Stimulated activated CD4-positive, alpha-beta T cell treated with anti-CD3 and anti-CD28 coated beads, TNF-alpha, amount 100 ng/mL, for 48 hours (primary cell): ENCODE measurements around the gene HLA-DRA.
"Not testable (repeated sequence)": the region's sequence is repeated elsewhere in the genome, so short reads cannot be mapped to it uniquely, and the experiment has no call there.

Experiments used
- DNase-seq, 3 donors: peaks; one replicate each; pipeline ENCODE4 v3.0.0-alpha.2; 2020; ENCODE audit warnings: low read depth in 3 of 3

Gene HLA-DRA

DNA sequence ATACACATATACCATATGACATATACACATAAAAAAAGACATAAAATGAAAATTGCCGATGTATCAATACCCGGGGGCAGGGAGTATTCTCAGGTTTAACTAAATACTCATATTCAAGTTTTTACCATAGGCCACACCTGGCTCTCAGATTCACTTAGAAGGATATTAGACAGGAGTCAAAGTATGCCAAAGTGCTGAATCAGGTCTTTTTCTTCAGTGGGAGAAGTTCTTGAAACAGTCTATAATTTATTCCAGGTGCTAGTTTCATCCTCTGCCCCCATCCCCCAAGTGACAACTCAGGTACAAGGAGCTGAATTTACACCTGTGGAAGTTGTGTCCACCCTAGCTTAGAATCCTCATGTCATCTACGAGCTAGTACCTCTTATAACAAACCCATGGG lies 8.5 kb upstream of the HLA-DRA start:
- no peak for DNase-seq

DNA sequence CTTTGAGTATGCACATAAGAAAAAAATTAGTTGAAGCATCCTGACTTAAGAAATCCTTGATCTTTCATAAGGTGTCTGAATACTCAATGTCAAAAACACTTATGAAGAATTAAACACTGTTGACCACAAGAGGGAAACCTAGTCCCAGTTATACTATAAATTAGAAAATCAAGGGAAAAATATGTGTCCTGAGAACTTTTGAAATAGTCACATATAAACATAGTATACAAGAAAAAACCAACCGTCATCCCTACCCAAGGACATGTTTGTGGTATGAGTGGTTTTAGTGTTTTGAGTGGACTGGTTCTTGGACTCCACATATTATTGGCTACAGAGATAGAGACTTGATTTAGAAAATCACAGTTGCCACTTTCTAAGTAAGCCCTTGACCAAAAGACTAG lies 7.6 kb upstream of the HLA-DRA start:
- DNase-seq: no peak

DNA sequence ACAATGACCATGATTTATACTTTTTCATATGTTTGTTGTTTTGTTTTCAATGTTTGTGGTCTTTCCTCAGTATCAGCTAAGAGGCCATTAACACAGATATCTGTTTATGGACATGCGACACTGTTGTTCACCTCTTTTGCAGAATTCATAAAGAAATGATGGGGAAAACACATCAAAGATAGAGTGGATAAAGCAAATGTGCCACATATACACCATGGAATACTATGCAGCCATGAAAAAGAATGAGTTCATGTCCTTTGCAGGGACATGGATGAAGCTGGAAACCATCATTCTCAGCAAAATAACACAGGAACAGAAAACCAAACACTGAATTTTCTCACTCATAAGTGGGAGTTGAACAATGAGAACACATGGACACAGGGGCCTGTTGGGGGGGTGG lies 5.7 kb upstream of the HLA-DRA start:
- DNase-seq: not testable (repeated sequence)

DNA sequence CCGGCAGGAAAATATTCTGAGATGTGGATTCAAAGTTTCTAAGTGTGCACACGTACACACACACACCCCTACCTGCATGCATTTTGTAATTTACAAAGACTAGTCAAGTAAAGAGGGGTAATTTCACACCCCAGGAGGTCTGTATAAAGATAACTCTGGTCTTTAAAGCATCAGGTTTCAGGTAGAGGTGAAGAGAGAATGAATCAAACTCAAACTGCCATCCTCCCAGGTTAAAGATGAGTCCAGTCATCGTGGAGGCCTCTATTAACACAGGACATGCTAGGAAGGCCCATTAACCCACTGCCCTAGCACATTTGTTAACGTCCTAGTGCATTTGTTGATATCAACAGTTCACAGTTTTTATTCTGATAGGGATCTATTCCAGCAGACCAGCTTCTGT lies 3.5 kb upstream of the HLA-DRA start:
- no peak for DNase-seq

DNA sequence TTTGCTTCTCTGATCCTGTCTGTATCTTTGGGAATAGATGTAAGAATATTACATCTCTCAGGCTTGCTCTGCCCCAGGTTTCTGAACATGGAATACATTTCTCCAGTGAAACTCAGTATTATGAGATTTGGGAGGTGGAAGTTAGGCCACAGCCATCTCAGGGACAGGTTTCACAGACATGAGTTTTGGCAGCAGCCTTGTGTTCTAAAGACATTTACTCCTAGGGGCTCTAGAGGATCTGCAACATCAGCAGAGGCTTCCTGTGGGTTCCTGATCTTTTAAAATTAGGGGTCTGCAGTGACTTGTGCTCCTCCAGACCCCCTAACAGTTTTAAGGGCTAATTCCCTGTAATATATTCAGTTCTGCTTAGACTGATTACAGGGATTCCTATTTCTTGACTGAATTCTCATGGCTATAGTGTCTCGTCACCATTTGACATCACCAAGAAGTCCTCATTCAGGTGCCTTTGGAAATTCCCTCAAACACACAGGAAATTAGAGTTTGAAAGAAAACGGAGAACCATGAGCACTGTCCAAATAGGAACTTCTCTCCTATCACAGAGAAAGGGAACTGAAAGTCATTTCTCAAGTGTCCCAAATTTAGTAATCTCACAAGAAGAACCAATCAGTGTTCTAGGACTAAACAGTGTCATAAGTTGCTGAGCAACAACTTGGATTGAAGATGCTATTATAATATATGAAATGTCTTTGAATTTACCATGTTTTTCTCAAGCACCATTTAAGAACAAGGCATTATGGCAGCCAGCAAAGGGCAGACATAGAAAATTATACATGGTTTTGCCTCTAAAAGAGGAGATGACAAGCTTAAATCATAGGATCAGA lies 2.5 kb upstream of the HLA-DRA start:
- no peak for DNase-seq

DNA sequence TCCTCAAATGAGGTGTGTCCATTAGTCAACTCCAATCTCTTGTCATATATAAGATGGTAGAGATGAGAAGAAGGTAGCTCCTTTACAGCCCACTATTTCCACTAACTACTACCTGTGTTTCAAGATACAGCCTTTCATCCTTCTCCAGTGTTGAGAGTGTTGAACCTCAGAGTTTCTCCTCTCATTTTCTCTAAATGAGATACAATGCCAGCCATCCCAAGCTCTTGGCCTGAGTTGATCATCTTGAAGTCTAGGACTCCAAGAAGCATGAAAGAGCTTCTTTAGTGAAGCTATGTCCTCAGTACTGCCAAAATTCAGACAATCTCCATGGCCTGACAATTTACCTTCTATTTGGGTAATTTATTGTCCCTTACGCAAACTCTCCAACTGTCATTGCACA lies 548 bp upstream of the HLA-DRA start:
- no peak for DNase-seq

DNA sequence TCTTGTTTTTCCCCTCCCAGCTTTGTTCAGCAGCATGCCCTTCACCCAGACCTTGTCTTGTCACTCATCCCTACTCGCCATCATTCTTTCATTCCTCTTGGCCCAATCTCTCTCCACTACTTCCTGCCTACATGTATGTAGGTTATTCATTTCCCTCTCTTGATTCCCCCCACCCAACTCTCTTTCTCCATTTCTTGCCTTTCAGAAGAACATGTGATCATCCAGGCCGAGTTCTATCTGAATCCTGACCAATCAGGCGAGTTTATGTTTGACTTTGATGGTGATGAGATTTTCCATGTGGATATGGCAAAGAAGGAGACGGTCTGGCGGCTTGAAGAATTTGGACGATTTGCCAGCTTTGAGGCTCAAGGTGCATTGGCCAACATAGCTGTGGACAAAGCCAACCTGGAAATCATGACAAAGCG lies 2.6 kb downstream of the HLA-DRA start:
- no peak for DNase-seq

DNA sequence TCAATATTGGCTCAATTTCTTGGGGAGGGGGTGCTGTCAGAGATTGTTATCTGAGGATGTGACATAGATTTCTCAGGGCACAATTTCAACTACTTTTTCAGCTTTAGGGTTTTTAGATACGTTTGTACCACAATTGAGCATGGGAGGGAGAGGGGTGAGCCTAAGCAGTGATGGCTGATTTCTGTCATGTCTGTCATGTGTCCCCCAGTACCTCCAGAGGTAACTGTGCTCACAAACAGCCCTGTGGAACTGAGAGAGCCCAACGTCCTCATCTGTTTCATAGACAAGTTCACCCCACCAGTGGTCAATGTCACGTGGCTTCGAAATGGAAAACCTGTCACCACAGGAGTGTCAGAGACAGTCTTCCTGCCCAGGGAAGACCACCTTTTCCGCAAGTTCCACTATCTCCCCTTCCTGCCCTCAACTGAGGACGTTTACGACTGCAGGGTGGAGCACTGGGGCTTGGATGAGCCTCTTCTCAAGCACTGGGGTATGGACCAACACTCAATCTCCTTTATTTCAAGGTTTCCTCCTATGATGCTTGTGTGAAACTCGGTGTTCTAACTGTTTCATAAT lies 3.4 kb downstream of the HLA-DRA start:
- no peak for DNase-seq

DNA sequence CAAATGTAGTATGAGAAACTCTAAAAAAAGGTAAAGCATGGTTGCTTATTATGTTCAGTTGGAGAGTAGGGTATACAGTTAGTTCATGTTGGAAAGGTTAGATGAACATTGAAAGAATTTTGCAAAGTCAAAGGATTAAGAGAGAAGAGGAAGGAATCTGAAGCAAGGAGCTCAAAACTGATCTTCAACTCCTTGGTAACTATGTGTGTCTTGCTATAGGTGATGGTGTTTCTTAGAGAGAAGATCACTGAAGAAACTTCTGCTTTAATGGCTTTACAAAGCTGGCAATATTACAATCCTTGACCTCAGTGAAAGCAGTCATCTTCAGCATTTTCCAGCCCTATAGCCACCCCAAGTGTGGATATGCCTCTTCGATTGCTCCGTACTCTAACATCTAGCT lies 4.7 kb downstream of the HLA-DRA start:
- no peak for DNase-seq

DNA sequence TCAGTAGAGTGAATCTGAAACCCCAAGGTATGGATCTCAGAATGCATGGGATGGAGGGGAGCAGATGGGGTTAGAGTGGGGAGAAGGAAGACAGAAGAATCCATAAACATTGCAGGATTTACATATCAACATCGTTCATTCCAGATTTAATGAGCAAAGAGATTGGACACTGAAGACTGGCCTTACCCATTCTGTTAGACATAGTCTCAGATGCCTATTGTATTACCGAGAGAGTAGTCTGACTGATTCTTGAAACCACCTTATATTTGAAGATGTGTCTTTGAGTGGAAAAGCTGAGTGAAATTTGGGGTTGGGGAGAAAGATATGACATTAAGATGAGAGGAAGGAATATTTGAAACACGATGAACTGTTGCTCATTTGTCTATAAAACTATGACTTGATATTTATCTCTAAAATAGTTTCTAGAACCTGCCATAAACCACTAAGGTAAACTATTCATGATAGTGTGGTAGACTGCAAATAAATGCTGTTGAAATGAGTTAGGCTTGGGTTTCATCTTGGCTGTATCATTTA lies 5.7 kb downstream of the HLA-DRA start:
- DNase-seq: no peak

DNA sequence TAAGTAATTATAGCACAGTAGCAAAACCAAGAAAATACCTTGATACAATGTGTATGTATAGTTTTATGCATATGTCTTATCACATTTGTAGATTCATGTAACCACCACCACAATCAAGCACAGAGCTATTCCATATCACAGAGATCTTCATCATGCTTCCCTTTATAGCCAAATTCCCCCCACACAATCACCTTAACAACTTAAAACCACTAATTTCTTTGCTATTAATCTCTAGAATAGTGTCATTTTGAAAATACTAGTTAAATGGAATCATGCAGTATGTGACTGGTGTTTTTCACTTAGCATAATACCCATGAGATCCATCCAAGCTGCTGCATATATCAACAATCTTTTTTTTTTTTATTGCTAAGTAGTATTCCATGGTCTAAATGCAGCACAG lies 8.2 kb downstream of the HLA-DRA start:
- DNase-seq: no peak

DNA sequence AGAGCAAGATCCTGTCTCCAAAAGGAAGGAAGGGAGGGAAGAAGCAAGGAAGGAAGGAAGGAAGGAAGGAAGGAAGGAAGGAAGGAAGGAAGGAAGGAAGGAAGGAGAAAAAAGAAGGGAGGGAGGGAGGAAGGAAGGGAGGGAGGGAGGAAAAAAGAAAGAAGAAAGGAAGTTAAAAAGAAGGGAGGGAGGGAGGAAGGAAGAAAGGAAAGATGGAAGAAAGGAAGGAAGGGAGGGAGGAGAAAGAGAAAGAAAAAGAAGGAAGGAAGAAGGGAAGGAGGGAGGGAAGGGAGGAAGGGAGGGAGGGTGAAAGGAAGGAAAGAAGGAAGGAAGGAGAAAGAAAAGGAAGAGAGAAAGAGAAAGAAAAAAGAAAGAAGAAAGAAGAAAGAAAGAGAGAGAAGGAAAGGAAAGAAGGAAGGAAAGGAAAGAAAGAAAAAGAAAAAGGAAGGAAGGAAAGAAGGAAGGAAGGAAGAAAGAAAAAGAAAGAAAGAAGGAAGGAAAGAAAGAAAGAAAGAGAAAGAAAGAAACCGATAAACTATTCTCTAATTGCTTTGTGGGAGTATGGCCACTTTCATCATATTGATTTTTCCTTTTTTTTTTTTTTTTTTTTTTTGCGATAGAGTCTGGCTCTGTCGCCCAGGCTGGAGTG lies 9.5 kb downstream of the HLA-DRA start:
- no peak for DNase-seq

DNA sequence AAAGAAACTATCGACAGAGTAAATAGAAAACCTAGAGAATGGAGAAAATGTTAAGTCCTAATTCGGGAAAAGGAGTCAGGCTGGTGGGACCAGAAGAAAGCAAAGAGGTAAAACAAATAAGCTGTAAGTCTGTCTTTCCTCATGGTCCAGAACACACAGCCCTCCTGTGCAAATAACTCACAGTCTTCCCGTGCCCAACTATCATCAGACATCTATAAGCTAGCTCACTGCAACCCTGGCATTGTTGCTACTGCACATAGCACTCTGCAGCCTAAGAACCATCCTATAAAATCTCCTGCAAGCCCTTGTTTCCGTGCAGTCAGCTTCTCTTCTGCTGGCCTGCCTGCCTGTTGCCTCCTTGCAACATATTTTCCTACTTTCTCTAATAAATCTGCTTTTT lies 17.4 kb downstream of the HLA-DRA start:
- DNase-seq: no peak

DNA sequence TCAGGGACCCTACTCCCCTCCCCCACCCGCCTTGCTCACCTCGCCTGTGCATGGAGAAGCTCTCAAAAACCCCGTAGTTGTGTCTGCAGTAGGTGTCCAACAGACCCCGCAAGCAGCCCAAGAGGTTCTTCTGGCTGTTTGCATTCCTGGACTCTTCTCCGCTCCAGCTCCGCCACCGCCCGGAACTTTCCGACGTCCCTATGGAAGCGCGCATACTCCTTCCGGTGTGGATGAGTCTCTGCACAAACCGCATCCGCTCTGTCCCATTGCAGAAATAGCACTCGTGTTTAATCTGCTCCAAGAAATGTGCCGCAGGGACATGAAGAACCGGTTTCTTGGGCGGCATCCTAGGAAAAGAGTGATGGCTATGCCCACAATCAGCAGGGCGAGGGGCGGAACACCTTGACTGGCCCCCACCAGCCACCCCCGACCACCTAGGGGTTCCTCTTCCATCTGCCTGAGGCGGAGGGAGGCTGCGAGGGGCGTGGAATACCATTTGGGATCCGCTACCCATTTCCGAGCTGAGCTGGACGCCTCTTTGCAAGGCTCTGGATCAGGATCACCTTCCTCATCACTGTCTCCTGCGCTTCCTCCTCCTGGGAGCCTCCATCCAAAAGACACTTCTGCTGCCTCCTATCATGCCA lies 20.2 kb downstream of the HLA-DRA start:
- DNase-seq: no peak

DNA sequence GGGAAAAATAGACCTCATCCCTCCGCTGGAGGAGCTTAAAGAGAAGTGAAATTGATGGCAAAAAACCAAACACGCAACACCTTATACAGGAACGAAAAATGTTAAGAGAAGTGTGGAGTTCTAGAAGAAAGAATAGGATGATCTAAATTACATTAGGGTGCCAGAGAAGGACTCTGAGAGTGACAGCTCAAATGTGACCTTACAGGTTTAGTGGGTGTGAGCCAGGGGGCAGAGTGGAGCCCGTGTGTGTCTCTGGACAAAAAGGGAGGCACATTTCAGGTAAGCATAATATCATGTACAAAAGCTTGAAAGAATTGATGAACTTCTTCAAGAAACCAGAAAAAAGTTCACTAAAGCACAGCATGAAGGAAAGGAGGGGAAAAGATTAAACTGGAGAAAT lies 20.8 kb downstream of the HLA-DRA start:
- no peak for DNase-seq

DNA sequence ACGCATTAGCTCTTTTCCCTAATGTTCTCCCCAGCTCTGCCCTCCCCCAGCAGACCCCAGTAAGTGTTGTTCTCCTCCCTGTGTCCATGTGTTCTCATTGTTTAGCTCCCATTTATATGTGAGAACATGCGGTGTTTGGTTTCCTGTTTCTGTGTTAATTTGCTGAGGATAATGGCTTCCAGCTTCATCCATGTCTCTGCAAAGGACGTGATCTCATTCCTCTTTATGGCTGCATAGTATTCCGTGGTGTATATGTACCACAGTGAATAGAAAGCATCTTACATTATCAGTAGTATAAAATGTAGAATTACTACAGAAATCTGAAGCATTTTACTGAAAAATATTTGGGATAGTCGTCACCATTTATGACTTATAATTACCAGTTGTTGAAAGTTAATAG lies 21.8 kb downstream of the HLA-DRA start:
- DNase-seq: no peak

DNA sequence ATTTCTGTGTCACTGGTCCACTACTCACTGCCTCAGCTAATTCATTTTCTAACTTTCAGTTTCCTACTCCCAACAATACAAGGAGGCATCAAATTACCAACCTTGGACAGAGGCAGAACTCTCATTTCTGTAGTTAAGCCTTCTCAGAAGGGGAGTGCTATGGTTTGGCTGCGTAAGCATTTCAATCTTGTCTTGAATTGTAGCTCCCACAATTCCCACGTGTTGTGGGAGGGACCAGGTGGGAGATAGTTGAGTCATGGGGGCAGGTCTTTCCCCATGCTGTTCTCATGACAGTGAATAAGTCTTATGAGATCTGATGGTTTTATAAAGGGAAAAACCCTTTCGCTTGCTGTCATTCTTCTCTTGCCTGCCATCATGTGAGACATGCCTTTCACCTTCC lies 22.9 kb downstream of the HLA-DRA start:
- peak; percentile 16 to 70 (median 30) for DNase-seq

DNA sequence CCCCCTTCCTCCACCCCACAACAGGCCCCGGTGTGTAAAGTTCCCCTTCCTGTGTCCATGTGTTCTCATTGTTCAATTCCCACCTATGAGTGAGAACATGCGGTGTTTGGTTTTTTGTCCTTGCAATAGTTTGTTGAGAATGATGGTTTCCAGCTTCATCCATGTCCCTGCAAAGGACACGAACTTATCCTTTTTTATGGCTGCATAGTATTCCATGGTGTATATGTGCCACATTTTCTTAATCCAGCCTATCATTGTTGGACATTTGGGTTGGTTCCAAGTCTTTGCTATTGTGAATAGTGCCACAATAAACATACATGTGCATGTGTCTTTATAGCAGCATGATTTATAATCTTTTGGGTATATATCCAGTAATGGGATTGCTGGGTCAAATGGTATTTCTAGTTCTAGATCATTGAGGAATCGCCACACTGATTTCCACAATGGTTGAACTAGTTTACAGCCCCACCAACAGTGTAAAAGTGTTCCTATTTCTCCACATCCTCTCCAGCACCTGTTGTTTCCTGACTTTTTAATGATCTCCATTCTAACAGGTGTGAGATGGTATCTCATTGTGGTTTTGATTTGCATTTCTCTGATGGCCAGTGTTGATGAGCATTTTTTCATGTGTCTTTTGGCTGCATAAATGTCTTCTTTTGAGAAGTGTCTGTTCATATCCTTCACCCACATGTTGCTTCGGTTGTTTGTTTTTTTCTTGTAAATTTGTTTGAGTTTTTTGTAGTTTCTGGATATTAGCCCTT lies 28.2 kb downstream of the HLA-DRA start:
- not testable (repeated sequence) for DNase-seq

DNA sequence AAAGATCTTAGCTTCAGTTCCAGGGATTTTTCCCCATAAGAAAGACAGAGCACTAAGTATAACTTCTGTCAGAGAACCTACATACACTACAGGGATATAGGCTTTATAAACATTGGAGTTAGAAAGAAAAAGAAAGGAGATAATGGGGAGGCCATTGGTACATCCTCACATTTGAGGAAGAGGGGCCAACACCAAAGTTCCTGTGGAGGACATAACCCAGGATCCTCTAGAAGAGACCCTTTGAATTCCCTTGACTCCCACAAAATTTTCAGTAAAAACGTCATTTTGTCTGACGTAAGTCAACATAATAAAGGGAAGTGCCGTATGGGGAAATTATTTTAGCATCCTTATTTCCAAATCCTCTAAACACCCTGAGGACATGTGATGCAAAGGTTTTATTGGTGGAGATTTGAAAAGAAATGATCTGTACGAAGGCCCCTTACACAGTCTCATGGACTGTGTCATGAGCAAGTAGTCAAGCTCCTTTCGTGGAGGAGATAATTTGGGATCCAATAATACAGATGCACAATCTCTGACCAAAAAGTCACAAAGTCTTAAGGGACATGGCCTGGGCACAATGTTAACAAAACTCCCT lies 33.2 kb downstream of the HLA-DRA start:
- DNase-seq: no peak

DNA sequence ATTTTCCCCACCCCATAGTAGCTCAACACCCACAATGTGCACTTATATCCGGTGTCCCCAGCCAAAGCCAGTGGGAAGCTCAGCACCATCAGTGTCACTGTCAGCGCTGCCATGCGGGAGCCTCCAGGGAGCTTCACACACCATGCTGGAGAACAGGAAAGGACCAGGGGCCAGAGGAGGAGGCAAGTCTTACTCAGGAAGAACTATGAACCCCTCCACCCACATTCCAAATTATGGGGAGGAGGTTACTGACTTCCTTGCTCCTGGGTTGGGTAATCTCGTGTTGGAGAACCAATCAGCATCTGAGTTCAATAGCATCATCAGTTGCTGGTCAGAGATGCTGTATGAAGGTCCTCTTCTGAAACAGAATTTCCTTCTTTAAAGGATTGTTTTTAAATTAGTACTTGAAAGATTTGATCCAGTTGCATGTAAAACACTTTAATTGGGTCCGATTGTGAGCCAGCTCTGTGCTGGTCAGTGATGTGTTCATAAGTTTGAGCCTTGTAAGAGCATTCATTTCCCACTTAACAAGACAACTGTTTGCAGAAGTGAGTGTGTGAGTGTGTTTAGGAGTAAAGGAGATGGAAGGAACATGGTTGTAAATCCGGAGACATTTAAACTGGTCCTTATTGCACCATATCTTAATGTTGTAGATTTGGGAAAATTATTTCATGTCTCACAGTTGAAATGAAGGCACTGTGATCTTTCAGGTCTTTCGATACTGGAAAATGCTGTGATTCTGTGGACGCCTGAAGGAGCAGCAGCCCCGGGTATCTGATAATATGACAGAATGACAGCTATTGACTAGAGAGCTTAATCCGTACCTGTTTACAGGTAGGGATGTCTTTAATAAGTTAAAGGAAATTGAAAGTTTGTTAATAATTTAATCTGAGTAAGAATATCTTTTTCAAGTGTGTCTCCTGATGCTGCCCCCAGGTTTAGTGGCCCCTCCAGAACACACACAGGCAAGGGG lies 34.0 kb downstream of the HLA-DRA start:
- not testable (repeated sequence) for DNase-seq
